ENCODE measurements around the gene TBX1. TPM values are rescaled to one million over a fixed set of nuclear protein-coding genes. Genes with fewer than 3 reads are reported as not detected.

TBX1 gene
- total RNA-seq, 1 donor from 2014 or later, result 13.5 TPM

DNA sequence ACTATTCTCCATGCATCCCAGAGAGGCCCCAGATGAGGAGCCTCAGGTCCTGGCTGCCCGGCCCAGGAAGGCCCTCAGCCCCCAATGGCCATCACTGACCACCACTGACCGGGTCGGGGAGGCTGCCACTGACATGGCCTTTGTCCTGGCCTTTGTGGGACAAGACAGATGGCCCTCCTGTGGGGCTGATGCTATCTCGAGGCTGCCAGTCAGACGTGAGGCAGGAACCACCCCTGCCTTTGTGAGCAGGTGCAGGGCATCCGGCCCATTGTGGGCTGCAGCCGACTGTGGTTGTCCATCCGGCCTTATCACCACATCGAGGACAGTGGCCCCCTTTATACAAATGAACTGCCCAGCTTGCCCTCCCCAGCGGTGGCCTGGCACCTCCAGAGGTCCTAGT is 31.7 kb upstream of the TBX1 start:
- intact Hi-C loops (cut with DNase I), result no loop called here
- no peak for DNase-seq

DNA sequence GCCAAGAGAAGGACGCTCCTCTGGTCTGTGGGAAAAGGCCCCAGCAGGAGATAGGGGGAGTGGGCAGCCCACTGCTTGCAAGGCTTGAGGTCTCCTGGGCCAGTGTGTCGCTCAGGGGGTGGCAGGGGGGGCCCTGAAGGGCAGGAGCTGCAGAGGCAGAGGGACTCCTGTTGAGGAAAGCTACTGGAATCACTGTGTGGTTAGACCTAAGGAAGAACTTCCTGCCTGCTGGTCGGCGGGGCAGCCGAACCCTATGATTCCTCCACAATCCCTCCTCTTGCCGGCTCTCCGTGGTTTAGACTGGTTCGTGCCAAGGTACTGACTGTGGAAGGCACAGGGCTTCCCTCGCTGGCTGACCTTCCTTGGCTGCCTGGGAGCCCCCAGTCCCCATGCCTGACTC is 31.1 kb upstream of the TBX1 start:
- peaks cover 11% of the 10 kb centered on the region for H3K4me1 ChIP-seq
- no peaks in the 10 kb centered on the region for H3K36me3 ChIP-seq
- ATAC-seq (no peak), DNase-seq (no peak)
- H3K27me3 ChIP-seq (ENCODE audit: low read depth), result peaks cover 8% of the 10 kb centered on the region
- H3K4me3 ChIP-seq, result no peak overlapping the region
- no peak overlapping the region for H3K27ac ChIP-seq
- no peaks in the 10 kb centered on the region for H3K9me3 ChIP-seq
- intact Hi-C loops (cut with DNase I), result no loop called here
- no peak for TF ChIP-seq CTCF (IDR thresholded peaks at IDR 0.05)

More for the DNA sequence above, 31.7 kb upstream of the TBX1 start:
- peaks cover 11% of the 10 kb centered on the region for H3K4me1 ChIP-seq
- H3K27me3 ChIP-seq (ENCODE audit: low read depth), result peaks cover 13% of the 10 kb centered on the region
- no peaks in the 10 kb centered on the region for H3K9me3 ChIP-seq
- TF ChIP-seq CTCF (IDR thresholded peaks at IDR 0.05), result no peak
- ATAC-seq, result no peak
- no peak overlapping the region for H3K4me3 ChIP-seq
- H3K27ac ChIP-seq, result no peak overlapping the region
- H3K36me3 ChIP-seq, result no peaks in the 10 kb centered on the region

DNA sequence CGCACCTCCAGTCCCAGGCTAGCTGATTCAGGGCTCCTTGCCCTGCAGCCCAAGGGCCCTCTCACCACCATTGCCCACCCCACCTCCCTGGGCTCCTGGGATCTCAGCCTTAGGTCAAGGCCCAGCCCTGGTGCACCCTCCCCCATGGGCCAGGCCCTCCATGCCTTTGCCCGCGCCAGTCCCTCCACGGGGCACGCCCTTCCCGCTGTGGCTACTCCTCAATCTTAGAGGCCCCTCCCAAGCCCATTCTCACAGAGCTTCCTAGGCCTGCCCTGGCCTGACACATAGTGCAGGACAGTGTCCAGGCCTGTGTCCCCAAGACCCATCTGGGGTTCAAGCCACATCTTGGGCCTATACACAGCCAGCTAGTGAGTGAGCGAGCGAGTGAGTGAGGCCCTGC is 30.4 kb upstream of the TBX1 start:
- Histone ChIP-seq H3K4me3 (no peak overlapping the region), H3K36me3 (no peaks in the 10 kb centered on the region), H3K9me3 (no peaks in the 10 kb centered on the region), H3K27ac (no peak overlapping the region), H3K27me3 (ENCODE audit: low read depth) (peaks cover 6% of the 10 kb centered on the region), H3K4me1 (peaks cover 11% of the 10 kb centered on the region)
- TF ChIP-seq CTCF (IDR thresholded peaks at IDR 0.05), result no peak
- DNase-seq, result no peak
- intact Hi-C loops (cut with DNase I), result no loop called here
- peak; percentile 5 to 6 for ATAC-seq

DNA sequence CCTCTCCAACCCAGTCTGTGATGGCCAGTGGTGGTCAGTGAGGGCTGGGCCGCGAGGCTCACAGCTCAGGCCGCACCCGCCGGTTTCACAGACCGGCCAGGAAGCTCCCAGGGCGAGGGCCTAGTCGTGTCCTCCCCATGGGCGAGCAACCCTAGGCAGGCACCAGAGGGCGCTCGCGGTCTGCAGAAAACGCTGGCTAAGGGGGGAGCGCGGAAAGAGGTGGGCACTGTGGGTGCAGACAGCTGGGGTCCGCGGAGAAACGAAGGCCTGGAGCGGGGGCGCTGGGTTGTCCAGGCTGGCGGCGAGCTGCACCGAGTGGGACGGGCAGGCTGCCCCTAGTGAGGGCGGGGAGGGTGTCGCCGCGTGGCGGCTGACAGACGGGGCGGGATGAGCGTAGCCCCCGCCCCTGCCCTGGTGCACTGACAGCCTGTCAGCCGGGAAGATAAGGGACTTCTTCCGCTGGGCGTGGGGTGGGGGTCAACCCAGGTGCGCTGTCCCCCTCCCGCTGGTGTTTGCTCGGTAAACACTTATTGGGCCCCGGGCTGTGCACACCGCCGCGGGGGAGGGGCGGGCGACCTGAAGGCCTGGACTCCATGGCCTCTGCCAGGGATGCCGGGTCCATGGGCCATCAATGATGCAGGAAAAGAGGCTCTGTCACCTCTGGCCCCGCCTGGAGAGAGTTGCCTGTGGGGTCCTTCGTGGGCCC is 29.8 kb upstream of the TBX1 start:
- intact Hi-C loops (cut with DNase I), result no loop called here
- peaks cover 11% of the 10 kb centered on the region for H3K4me1 ChIP-seq
- no peak overlapping the region for H3K27ac ChIP-seq
- H3K27me3 ChIP-seq (ENCODE audit: low read depth), result peaks cover 6% of the 10 kb centered on the region
- H3K36me3 ChIP-seq, result no peaks in the 10 kb centered on the region
- peak; percentile 87 for DNase-seq
- no peaks in the 10 kb centered on the region for H3K9me3 ChIP-seq
- H3K4me3 ChIP-seq, result peak overlapping the region; percentile 47
- ATAC-seq, result peak; percentile 89 to 93
- TF ChIP-seq CTCF (IDR thresholded peaks at IDR 0.05), result peak; percentile 96

DNA sequence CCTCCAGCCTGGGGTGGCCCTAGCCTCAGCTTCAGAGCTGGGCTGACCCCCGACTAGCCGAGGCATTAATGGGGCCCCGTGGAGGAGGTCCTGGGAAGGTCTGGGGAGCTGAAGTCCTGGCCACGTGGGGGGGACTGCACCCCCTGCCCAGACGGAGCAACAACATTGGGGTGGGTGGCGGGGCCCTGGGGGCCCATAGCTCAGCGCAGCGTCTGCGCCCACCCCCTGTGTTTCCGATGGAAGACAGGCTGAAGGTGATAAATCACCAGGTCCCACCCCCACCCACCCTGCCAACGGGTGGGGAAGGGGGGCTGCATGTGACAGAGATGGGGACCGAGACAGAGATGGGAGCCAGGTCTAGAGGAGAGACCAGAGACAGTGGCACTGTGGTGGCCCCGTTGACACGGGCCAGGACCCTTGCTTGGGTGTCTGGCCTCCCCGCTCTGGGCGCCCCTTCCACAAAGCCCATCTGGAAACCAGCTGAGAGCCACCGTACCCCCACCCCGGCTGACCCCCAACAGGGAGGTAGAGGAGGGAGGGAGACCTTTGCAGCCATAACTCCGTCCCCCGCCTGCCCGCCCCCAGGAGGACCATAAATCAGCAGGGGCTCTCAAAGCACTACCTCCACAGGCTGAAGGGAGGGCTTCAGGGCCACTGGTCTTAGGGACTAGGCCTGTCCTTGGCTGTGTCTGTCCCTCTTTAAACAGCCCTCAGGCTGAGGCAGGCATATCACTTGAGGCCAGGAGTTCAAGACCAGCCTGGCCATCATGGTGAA is 29.0 kb upstream of the TBX1 start:
- TF ChIP-seq CTCF (IDR thresholded peaks at IDR 0.05), result no peak
- no peak overlapping the region for H3K4me3 ChIP-seq
- no peaks in the 10 kb centered on the region for H3K9me3 ChIP-seq
- peaks cover 11% of the 10 kb centered on the region for H3K4me1 ChIP-seq
- intact Hi-C loops (cut with DNase I), result no loop called here
- DNase-seq, result no peak
- no peak overlapping the region for H3K27ac ChIP-seq
- peak in 1 of 2 donors; percentile 1 for ATAC-seq
- peaks cover 9% of the 10 kb centered on the region for H3K27me3 ChIP-seq (ENCODE audit: low read depth)
- no peaks in the 10 kb centered on the region for H3K36me3 ChIP-seq

All from lower lobe of right lung (tissue), 2 donors.